T-helper 2 cell (primary cell): ENCODE results near the gene RAD51B.

Experiments used
- DNase-seq, 5 experiments: peaks; one replicate each; pipeline versions ENCODE4 v3.0.0 to v3.0.0-alpha.2; 2012 to 2022

RAD51B gene

GRCh38 chr14:68701001-68701741 is 881.6 kb downstream of the RAD51B start:
- no peak for DNase-seq

- DNase-seq: no peak
Measured at GRCh38 chr14:68702135-68702534, 882.6 kb downstream of the RAD51B start.

DNA sequence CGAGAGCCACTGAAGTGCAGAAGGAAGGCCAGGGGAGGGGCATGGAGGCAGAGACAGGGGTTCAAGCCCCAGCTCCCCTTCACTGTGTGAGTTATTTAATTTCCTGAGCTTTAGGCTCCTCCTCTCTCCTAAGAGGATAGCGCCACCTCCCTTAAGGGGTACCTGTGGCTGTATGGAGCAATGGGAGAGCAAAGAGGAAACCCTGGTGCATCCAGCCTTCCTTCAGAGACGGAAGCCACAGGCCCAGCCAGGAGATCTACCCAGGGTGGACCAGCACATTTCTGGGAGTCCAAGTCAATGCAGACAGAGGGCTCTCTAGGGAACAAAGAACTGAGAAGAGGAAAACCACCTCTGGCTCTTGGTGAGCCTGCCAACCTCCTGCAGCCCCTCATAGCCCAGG is 883.0 kb downstream of the RAD51B start:
- DNase-seq: no peak

DNA sequence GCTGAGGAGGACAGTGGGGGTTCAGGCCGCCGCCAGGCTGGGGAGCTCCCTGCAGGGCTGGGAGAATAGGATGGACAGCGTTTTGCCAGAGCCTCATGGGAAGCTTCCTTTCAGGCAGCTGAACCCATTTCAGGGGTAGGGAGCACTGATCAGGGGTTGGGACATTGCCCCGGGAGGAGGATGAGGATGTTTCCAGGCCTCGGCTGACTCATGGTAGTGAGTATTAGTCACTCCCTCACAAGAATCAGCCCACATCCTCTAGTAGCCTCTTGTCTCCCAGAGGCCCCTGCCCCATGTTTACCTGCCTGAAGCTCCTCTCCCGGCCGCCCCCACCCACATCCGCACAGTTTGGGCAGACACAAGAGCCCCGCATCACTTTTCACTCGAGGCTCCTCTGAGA is 883.5 kb downstream of the RAD51B start:
- DNase-seq: no peak

GRCh38 chr14:68704736-68705720 is 885.4 kb downstream of the RAD51B start:
- DNase-seq: no peak

GRCh38 chr14:68705741-68706283 is 886.2 kb downstream of the RAD51B start:
- DNase-seq: no peak

GRCh38 chr14:68707482-68707881 is 887.9 kb downstream of the RAD51B start:
- no peak for DNase-seq

DNA sequence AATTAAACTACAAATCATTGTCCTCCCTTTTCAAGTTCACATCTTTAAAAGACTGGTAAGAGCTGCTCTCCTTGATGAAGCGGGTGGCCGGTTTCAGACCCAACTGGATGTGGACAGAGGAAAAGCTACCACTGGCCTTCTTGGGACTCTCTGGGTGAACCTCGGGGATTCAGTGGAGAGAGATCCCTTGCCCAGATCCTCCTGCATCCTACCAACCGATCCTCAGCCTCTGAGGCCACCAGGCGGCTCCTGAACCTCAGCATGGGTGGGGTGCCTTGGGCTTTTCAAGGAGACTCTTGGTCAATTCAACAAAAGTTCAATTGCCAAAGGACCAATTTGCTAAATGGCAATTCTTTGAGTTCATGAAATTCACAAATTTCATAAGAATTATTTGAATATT is 888.8 kb downstream of the RAD51B start:
- no peak for DNase-seq

DNA sequence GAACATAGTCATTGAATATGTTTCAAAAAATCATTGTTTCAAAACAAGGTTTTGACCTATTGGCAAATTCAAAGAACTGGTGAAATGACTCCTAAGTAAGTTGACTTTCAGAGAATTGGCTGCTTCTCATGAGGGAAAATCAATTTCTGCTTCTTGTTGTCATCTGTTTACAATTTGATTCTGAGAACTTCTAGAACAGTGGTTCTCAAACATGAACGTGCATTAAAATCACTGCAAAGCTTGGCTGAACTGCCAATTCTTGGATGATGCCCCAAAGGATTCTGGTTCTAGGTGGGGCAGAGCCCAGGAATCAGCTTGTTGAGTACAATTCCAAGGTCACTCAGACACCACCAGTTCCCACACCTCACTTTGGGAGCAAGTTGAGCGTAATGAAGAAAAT is 889.4 kb downstream of the RAD51B start:
- DNase-seq: no peak

DNA sequence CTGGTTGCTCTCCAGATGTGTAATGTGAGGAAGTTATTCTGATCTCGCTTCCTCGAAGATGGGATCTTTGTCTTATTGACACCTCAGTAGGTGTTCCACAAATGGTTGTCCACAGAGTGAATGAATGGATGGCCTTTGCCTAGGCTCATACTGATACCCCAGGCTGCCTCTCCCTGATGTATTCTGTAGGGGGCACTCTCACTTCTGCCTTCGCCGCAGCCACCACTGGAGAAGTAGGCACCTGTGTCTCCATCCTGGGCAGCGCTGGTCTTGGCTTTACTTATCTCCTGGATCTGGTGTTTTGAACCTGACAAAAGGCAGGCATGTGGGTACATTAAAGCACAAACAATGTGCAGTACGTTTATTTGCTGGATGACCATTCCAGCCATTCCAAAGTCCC is 891.2 kb downstream of the RAD51B start:
- DNase-seq: no peak

- DNase-seq: peak in 2 of 5 experiments; percentile 23 to 31
Measured at GRCh38 chr14:68711561-68712309, 892.2 kb downstream of the RAD51B start.

DNA sequence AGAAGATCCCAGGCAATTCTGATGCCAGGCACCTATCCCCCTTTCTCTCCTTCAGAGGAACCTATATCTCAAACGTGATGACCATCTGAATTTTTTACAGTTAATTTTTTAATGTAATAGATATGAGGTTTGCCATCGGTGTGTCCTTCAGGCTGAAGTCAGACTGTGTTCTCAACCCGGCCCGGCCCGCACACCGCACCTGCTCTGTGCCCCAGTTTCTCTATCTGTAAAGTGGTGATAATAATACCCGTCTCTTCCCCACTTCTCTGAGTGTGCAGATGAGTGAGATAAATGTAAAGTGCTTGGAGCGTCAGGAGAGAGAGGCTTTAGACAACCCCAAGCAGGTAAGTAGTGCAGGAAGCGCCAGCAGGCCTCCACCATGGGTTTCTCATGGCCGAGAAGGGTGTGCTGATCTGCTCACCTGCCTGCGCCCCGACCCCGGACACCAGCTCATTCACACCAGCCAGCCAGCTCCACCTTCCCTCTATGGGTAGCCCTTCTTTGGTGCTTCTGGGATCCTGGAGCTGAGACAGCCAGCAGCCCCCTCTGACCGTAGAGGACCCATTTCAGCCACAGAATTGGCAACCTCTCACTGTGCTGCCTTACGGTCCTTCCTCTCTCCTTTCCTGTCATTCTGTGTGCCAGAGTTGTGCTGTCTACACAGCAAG is 893.3 kb downstream of the RAD51B start:
- no peak for DNase-seq

- no peak for DNase-seq
Measured at GRCh38 chr14:68713782-68714181, 894.2 kb downstream of the RAD51B start.

DNA sequence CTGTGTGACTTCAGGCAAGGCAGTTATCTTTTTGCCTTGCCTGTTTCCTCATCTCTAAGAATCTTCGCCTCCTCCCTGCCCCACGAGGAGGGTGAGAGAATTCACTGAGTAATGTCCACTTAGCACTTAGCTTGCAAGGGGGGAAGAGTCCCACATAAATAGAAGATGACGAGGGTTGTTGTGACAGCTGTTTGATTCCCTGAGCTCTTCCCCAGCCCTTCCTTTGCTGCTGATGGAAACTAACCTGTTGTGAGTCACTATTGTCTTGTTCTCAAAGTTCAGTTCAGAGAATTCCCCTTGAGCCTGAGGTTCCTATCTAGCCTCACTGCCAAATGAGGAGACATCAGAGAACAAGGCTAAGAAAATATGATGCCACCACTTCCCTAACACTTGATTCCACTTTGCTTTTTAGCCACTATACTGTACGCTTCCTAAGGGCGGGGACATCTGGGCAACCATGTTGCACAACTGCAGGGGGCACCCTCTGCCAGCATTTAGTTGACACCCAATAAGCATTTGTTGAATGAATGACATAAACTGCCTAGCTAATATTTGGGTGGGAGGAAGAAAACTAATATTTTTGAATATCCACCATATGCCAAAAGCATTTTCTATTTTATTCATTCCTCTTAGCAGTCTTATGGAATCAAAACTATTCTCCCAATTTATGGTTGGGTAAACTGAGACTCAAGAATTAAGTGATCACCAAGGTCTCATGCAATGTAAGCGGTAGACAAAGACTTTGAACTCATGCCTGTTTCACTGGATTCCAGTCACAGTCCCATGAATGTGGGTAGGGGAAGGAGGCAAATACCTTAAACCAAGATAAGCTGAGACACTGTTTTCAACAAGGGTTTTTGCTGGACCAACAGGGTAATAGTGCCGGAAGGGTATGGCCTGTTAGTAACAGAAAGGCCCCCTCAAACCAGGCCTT is 895.7 kb downstream of the RAD51B start:
- DNase-seq: no peak

GRCh38 chr14:68716698-68717097 is 897.1 kb downstream of the RAD51B start:
- no peak for DNase-seq

- DNase-seq: peak in 1 of 5 experiments; percentile 37
Measured at GRCh38 chr14:68718023-68718990, 898.7 kb downstream of the RAD51B start.

DNA sequence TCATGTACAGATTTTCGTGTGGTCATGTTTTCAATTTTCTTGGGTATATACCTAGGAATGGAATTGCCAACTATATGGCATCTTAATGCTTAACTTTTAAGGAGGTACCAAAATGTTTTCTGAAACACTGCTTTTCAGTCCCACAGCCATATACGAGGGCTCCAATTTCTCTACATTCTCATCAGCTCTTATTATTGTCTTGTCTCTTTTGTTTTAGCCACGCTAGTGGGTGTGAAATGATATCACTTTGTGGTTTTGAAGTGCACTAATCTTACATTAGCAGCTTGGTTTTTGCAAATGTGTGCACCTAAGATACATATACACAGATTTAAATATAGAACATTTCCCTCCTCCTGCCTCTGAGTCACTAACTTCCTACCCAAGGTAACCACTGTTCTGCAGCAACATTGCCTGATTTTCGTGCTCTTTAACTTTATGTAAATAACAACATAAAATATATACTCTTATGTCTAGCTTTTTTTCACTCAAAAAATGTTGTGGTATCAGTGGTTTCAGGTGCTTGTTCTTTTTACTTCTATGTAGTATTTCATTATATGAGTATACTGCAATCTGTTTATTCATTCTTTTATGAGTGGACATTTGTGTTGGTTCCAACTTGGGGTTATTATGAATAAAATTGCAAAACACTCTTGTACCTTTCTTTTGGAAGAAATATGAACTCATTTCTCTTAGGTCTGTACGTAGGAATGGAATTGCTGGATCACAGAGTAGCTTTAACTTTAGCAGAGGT is 900.2 kb downstream of the RAD51B start:
- peak in 2 of 5 experiments; percentile 58 to 83 for DNase-seq

DNA sequence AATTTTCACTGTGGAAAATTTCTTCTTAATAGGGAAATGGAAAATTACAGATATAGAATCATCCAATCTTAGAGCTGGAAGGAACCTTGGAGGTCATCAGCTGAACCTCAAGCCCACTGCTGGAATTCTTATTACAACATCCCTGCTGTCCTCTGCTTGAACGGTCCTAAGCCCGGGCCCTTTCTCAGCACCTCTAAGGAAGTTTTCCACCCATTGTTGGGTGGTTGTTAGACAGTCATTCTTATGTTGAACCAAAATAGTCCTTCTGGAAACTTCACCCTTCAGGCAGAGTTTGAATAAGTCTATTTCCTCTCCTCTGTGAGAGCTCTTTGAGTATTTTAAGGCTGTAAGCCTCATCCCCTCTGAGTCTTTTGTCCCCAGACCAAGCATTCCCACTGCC is 902.6 kb downstream of the RAD51B start:
- no peak for DNase-seq
